Activated effector memory CD4-positive, alpha-beta T cell treated with anti-CD3 and anti-CD28 coated beads, Interleukin-2, amount 50 U/mL, for 16 hours (primary cell): ENCODE measurements around the gene DMRTA2.

Experiments used
- DNase-seq: peaks from one replicate; pipeline ENCODE4 v3.0.0-alpha.2; 2020

Gene DMRTA2

DNA sequence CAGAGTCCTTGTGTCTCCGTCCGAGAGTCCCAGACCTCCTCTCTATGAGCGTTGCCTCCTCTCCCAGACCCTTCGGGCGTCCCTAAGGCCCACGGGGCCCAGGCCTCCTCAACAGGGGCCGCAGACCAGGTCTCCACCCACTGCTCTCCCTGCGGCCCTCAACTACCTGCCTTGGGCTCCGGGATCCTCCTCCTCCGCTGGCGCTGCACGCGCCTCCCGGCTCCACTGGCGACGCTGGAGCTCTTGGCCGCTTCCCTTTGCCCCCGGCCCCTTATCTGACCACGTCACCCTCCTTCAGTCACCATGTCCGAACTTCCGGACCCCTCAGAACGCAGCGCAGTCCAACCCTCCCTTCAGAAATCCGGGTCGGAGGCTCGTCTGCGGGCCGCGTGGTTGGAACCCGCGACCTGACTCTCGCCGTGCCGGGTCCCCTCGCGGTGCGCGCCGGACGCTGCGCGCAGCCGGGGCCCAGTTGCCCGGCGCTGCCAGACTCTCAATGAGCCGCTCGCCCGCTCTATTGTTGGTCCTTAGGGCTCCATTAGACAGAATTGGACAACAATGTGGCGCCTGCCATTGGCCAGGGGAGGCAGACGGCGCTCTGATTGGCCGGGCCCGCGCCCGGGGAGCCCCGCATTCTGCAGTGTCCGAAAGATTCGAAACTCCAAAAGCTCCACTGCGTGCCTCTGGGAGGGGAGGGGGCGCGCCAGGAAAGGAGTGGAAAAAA lies at the start of gene DMRTA2:
DMRTA2 (minus strand) TSS at position 498 of the 724 bp plus-strand sequence. CDS start 1,907 bp downstream, outside the sequence.
- no peak for DNase-seq

DNA sequence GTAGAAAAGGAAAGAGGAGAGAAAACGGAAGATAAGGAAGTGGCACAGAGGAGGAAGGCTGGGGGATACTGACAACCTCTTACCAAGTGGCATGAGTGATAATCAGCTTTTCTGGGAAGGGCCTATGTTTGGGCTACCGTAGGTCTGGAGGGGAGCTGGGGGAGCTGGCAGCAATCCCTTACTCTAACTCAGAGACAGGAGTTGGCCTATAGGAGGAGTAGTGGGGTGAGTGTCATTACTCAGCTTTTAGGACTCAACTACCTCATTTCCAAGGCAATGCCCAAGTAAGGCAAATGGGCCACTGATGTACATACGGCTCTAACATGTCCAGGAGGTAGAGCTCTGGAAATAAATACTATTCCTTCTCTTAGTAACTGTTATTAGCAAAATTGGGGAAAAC lies 48.7 kb upstream of the DMRTA2 start:
- DNase-seq: no peak

DNA sequence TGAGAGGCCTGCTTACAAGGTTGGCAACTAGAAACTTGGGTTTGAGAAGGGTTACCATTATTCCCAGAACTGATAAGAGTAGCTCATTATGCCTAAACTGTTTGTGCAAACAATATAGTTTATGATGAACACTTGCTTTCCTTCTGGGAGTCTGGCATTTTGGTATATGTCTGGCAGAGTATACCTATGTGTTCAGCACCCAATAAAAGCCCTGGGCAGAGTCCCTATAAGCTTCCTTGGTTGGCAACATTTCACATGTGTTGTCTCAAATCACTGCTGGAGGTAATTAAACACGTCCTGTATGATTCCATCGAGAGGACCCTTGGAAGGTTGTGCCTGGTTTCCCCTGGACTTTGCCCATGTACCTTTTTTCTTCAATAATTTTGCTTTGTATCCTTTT lies 39.7 kb upstream of the DMRTA2 start:
- no peak for DNase-seq

DNA sequence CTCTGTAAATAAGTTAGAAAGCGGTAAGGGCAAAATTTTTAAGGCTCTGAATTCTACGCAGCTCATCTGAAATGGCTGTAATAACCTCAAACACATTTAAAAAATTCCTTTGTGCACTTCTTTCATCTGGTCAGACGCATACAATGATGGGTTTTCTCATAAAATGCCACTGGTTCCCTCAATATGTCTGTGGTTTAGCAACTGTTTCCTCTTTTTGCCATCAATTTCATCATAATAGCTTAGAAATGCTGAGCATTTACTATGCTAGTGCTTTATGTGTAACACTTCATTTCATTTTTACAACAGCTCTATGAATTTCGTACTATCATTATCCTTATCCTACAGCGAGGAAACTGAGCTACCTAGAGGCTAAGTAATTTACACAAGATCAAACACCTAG lies 35.3 kb upstream of the DMRTA2 start:
- DNase-seq: no peak

DNA sequence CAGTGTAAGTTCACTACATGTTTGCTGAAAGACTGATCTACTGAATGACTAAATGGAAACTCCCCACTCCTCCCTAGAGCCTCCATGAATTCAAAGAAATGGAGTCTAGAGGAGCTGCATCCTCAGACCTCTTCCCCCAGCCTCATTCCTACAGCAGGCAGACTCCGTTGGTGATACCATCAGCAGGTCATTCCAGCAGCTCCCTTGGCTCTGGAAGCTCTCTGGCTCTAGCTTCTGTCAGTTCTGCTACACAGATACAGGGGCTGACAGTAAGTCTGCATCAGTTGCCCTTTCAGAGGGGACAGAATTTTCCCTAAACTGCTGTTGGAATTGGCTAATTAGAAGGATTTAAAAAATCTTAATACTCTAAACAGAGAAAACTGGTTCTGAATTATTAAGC lies 31.7 kb upstream of the DMRTA2 start:
- no peak for DNase-seq

DNA sequence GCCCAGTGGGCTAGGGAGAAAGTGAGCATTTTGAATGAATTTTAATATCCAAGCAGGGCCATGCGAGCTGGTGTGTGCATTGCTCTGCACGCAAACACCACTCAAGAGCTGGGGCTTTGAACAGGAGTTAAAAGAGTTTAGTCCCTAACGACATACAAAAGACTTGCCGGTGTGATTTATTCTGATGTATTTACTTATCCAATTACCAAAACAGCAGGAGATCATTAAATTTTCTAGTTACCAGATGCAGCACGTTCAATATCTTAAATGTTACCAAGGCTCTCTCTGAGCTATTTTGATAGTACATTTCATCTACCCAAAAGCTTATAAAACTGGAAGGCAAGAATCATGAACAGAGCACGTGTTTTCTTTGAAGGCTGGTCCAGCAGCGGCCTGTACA lies 30.0 kb upstream of the DMRTA2 start:
- DNase-seq: no peak

DNA sequence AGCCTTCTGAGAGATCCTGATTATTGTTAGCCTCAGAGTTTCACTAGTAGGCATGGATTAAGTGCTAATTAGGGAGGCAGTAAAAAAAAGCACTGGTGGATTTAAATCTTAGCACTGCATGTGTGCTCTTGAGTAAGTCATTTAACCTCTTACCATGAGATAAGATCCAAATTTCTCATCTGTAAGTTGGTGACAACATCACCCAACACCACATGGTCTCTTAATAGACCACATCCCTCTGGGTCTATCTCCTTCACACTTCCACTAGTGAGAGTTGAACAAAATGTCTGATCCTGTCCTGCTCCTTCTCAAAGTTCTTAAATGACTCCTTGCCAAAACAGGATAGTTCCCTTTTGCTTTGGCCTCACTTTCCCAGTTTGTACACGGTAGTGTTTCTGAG lies 29.5 kb upstream of the DMRTA2 start:
- no peak for DNase-seq

DNA sequence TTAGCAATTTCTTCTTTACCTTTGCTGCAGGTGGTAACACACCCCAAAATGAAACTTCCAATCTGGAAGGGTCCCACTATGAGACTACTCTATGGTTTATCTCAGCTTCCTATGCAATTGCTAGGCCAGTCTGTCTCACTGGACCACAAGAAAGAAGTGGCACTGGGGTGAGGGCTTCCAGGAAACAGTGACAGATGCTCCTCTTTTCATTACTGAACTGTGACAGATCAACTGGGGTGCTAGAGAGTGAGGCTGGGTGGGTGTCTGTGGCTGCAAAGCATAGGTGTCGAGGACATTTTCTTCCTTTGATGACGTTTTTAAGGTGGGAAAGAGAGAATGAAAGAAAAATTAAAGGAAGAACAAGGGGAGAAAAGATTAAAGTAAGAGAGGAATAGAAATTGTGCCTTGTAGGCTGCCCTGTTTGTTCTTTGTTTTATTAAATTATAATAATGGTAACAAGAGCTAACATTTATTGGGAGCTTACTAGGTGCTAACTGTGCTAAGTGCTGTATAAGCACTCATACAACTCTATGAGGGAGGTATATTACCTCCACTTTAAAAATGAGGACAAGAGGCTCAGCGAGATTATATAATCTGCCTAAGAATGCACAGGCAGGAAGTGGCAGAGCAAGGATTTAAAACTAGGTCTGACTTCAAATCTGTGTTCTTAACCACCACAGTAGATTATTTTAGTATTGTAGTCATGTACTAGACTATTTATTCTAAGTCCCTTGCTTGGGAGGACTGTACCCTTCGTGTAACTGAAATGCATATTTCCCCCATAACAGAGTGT lies 27.8 kb upstream of the DMRTA2 start:
- DNase-seq: no peak

DNA sequence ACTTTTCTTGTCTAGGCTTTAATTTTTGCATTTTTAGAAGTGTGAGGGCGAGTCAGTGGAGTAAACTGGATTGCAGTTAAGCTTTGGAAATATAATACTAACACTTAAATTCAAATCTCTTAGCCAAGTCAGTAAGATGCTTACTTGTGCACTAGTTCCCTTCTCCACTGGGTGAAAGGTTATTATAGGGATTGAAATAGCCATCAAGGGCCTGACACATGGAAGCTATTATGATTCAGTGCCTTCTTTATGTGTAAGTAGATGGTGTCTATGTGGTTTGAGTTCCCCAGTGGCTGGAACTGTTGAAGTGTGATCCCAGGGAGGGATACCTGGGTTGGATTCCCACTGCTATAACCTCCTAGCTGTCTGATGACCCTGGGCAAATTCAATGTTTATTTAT lies 24.7 kb upstream of the DMRTA2 start:
- DNase-seq: no peak

DNA sequence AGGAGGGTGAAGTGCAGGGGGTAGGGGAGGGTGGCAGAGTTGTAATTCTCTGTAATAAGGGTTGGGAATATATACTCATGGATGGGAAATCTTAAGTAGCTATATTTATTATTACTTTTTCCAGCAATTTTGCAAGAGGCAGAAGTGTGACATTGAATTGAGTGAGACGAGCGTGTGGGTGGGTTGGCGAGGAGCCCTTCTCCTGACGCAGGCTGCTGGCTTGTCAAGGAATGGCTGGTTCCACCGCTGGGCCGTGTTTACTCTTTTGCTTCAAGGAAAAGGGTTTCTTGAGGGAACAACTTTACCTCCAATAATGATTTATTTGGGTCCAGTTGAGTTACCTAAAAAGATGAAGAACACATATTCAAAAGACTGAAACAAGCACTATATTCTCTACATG lies 17.9 kb upstream of the DMRTA2 start:
- no peak for DNase-seq

DNA sequence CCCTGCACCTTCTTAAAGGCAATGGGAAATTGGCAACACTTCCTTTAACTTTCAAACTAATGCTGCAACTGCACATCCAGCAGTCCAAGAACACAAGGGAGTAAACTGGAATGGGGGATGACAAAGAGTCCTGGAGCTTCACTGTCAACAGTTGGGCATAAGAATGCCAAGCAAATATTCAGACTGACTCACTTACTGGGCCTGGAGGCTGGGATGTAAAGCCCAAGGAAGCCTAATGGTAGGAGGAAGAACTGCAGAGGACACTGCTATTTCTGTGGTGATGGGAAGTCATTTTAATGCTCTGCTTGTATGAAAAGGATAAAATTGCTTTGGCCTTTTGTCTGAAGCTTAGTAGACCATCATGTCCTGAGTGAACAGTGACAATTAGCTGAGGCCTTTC lies 15.7 kb upstream of the DMRTA2 start:
- no peak for DNase-seq

DNA sequence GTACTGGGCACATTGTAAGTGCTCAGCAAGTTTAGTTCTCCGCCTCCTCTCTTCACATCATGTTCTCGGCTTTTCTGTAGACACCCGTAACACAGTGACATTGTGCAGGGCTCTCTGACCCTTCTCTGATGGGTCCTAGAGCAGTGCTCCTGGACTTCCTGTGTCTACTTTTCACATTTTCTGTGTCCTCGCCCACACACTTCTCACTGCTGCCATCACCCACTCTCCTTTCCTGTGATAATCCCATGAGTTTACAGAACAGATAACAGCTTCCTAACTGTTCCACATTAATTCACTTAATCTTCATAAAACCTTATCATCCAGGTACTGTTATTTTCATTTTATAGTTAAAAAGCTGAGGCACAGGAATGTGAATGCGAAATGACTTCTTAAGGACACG lies 13.2 kb upstream of the DMRTA2 start:
- DNase-seq: no peak

DNA sequence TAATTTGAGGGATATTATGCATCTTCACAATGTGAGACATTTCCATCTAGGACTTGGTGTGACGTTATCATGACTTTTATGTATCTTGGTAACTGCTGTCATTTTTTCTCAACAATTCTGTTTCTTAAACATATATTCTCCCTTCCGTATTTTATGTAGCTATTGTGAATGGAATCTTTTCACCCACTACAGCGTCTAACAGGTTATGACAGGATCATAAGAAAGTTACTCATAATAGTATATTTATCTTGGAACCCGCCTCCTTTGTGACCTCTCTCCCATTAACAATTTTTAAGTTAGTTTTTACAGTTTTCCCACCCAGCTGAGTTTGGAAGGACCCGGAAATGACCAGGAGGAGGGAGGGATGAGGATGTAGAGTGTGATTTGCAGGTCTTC lies 6.8 kb upstream of the DMRTA2 start:
- no peak for DNase-seq

DNA sequence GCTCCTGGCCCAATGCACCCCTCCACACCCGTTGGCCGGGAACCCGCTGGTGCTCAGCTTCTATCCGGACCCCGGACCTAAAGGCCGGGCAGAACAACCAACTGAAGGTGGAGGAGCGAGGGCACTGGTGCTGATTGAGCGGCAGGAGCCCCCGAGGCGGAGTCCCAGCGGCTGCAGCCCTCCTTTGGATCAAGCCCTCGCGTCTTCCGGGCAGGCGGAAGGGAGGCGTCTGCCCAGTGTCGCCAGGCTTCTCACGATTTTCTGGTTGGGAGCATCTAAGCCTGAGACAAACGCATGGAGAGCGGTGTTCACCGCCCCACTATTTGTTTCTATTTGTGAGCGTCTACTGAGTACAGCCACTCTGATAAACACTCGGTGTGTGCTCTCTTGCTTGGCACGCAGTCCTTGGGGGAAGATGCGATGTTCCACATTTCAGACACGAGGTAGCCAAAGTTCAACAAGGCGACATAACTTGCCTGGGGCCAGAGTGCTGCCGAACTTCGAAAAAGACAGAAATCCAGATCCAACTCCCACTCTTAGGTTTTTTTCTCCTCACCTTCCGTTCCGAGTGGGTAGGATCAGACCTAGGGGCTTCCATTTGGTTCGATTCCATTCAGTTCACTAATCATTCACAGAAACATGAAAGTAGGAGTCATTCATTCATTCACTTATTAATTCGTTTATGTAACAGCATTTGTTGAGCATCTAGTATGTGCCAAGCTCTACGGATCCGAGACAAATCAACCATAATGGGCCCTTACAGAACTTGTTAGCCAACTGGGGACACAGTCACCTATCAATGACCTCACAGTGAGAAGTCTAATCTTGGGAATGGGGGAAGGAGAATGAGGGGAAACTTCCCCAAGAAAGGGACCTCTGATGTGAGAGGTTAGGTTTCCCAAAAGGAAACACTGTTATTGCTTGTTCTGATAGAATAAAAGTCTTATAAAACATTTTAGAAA lies 4.9 kb upstream of the DMRTA2 start:
- no peak for DNase-seq

DNA sequence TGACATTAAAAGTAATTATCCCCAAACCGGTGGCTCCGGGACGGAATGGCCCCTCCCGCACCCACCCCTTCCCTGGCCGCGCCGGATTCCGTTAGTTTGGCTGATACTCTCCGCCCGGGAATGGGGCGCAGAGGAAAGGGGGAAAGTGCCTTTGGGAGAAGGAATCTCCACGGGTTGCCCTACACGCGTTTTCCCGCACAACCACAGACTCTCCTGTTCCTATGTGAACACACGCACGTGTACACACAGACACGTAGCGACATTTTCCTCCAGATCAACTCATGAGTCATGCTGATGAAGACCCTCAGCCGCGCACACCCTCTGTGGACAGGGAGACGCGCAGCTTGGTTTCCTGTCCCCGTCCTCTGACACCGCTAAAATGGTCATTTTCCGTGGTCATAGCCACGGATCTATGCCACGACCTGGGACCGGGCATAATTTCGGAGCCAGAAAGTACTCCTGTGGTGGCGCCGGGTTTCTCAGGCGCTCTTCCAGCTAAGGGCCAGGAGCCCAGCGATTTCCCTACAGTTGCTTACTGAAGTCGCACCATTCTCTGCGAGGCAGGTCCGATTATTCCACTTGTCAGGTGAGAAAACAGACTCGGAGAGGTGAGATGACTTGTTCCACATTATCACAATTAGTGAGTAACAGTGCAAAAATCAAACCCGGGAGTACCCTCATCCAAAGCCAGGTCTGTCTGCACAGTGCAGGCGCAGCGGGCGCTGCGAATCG lies 4.0 kb upstream of the DMRTA2 start:
- no peak for DNase-seq

DNA sequence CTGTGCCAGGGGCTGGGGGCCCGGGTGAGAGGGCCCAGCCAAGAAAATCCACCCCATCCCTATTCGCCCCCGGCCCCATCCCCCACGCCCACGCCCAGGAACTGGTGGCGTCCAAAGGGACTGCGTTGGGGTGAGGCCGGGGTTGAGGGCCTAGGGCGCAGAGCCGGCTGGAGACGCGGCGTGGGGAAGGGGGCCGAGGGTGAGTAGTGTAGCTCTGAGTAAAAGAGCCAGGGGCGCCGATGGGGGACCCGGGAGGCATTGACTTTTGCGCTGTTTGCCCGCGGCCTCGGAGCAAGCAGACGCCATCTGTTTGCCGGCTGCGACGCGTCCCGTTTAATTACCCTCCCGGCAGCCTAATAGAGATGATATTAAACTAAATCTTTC lies 3.5 kb upstream of the DMRTA2 start:
- DNase-seq: no peak

DNA sequence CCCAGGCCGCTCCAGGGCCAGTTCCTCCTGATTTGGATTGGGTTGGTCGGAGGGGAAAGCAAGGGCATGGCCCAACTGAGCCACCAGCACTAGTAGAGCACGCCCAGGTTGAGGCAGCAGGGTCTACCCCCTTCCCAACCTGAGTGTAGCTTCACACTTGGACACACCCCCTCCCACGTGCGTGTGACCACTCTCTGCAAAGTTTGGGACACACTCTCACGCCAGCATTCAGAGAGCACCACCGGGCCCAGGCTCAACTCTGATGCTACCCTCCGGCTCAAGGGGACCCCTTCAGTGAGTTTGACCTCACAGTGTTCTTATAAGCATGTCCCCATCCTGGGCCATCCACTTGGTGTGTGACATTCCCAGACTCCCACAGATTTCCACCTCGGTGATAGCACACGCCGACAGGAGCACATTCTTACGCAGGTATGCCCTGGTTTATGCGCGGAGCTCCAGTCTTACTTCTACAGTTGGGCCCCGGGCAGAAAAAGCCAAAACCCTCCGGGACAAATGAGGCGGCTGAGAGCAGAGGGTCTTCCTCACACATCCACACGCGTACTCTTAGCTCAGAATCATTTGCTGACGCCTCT lies 3.0 kb upstream of the DMRTA2 start:
- no peak for DNase-seq

DNA sequence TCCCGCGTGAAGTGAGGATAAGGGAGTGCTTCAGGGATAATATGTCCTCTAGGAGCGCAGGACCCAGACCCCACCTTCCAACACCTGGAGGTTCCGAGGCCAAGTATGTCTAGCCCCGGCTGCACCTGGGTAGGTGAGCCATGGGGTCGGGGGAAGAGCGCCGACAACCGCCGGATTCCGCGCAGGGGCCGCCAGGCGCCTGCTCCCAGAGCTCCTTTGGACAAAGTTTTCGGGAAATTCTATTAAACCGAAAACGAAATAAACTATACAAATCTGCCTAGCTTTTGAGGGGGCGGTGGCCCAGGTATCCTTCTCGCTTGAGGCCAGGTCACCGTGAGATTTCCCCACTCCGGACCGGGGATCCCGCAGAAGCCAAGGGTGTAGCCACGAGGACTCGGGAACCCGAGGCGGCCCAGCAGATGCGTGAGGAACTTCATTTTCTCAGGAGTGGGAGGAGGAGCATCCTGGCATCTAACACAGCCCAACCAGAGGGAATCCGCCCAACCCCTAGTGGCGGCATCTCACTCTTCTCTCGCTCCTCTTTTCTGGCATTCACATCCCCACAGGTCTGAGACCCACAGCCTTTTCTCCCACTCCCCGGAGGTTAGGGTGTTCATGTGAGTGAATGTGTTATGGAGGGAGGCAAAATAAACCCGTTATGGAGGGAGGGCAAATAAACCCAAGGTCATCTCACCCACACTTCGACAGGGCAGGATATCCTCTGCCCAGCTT lies 2.3 kb upstream of the DMRTA2 start:
- no peak for DNase-seq

DNA sequence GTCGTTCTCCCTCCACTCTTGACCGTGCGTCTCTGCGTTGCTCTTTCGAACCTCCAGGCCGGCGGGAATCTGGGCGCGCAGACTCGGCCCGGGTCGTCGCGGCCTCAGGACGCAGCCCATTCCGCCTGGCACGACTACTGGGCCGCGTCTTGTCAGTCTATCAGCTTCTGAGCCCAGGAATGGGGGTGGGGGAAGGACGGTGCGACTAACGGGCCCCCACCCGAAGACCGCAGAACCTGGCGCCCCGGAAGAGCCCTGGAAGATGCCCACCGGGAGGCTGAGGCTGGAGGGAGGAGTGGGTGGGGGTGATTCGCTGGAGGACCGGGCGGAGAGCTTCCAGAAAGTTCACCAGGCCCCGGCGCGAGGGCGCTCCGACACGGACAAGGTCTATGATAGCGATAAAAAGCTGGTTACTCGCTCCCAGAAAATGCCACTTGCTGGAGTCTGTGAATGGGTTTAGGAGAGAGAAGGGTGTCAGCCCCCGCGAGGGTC lies 1.7 kb upstream of the DMRTA2 start:
- no peak for DNase-seq

DNA sequence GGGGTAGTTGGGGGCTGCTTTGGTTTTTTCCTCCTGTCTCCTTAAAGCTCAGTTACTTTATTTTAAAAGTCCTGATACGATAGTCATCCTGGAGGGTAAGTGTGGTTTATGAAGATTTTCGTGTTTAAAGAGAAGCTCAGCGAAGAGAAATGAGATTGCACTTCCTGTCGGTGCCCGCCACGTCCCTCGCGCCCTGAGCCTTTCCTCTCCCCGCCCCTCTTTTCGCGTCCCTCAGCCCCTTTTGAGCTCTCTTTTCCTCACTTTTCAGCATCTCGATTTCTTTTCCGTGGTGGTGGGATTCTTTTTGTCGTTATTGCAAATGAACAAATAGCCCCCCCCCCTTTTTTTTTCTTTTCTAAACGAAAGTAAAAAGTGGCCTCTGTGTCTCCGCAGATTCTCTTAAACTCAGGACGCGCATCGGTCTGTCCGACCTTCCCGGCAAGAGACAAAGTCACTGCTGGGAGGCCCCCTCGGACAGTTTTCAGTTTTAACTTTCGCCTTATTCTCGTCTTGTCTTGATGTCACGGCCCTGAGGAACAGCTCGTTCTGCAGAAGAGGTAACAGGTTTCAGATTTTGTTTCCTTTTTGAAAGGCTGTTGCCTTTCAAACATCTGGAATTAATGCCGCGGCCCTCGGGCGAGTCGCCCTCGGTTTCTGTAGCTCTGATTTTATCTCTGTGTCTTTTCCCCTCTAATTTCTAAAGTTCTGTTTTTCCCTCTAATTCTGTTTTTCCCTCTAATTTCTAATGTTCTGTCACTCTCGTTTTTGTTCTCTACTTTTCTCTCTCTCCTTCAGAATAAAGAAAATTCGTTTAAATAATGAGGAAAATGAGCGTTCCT lies 1.0 kb upstream of the DMRTA2 start:
- no peak for DNase-seq

DNA sequence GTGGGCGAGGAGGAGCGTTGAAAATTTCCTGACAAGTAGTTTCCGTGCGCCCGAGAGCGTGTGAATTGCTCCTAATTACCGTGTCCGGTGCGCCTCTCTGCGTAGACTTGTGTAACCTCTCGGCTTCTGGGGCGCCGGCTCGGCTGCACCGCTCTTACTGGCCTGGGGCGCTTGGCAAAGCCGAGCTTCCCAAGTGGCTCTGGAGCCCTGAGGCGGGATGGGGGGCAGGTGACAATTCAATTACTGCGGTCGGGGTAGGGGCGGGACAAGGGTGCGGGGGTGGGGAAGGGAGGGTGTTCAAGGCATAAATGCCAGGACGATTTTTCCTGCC lies 392 bp upstream of the DMRTA2 start:
- DNase-seq: no peak
